Rectal smooth muscle tissue (tissue), 1 donor: ENCODE results near the gene KIF16B.
"Not testable (repeated sequence)": the region's sequence is repeated elsewhere in the genome, so short reads cannot be mapped to it uniquely, and the experiment has no call there.

Source experiments
- H3K27ac ChIP-seq: one replicate; pipeline ENCODE4 v1.7.0; 2013; ENCODE audit warnings: low read depth, low read length, inconsistent platforms
- H3K27me3 ChIP-seq: one replicate; pipeline ENCODE4 v1.7.0; 2013; ENCODE audit warnings: low read length; ENCODE audit not compliant: control insufficient read depth, insufficient read depth
- H3K36me3 ChIP-seq: one replicate; pipeline ENCODE4 v1.7.0; 2013; ENCODE audit warnings: low read length; ENCODE audit not compliant: control insufficient read depth, insufficient read depth
- H3K4me1 ChIP-seq: one replicate; pipeline ENCODE4 v1.7.0; 2013; ENCODE audit warnings: low read length; ENCODE audit not compliant: control insufficient read depth, insufficient read depth
- H3K4me3 ChIP-seq: one replicate; pipeline ENCODE4 v1.7.0; 2013; ENCODE audit warnings: low read length
- H3K9ac ChIP-seq: one replicate; pipeline ENCODE4 v1.7.0; 2013; ENCODE audit warnings: low read length

Gene KIF16B

DNA sequence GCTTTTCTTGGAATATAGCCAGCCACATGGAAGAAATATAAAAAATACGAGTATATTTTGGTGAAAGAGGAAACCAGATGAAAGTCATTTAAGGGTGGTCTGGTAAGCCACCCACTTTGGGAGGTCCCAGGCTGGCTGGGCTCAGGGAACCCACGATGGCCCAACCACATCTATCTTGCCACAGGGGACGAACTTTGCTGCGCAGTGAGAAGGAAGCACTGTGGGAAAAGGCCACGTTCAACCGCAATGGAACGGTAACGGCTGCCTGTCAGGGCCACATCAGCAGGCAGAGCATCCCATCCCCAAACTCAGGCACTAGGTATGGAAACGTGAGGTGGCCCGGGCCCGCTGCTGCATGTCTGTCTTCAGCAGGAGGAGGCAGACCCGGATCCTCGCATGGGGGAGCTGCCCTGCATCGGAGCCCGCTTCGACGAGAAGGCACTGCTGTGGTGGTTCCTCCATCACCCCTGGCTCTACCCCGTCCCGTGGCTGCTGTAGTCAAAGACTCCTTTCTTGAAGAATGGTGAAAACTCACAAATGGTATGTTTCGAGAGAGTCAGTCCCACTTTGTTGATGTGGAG is 300.4 kb downstream of the KIF16B start:
- H3K9ac ChIP-seq = no peak overlapping the region
- H3K4me1 ChIP-seq = no peaks in the 10 kb centered on the region
- H3K27me3 ChIP-seq = no peaks in the 10 kb centered on the region
- no peak overlapping the region for H3K4me3 ChIP-seq
- H3K27ac ChIP-seq = no peak overlapping the region
- peaks cover 3% of the 10 kb centered on the region for H3K36me3 ChIP-seq

DNA sequence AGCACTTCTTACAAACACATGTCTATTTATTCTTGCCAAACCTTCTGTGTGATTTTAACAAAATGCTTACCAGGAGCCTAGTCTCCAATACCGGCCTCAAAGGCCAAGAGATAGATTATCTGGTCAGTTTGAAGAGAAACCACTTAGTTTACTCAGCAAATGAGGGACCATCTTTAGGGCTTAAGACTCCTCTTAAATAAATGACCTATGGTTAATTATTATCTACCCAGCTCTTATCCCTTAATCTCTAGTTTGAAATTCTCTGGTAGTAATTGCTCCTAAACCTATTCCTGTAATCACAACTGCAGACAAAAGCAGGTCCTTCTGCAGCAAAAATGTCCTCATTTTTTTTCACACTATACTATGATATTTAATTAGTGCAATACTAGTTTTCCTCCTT is 301.8 kb downstream of the KIF16B start:
- no peak overlapping the region for H3K4me3 ChIP-seq
- H3K27ac ChIP-seq = no peak overlapping the region

DNA sequence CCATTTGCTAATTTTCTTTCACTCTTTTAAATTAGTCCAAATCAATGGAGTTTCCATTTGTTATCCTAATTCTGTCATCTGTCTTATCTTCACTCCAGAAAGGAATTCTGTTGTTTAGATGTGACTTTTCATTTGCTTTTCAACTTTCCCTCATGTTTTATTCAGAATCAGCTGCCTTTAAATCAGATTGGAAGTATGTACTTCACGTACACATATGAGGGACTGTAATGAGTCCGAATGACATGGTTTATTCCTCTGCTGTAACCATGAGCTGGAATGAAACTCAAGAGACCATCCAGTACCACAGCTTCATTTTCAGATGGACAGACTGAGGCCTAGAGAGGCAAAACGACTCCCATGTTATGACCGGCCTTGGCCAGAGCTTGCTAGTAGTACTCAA is 302.3 kb downstream of the KIF16B start:
- Histone ChIP-seq H3K9ac (no peak overlapping the region), H3K4me3 (no peak overlapping the region), H3K36me3 (peaks cover 3% of the 10 kb centered on the region), H3K27ac (no peak overlapping the region), H3K4me1 (no peaks in the 10 kb centered on the region), H3K27me3 (no peaks in the 10 kb centered on the region)

More for the DNA sequence above, 301.8 kb downstream of the KIF16B start:
- Histone ChIP-seq H3K27me3 (no peaks in the 10 kb centered on the region), H3K4me1 (no peaks in the 10 kb centered on the region), H3K9ac (no peak overlapping the region), H3K36me3 (peaks cover 3% of the 10 kb centered on the region)

DNA sequence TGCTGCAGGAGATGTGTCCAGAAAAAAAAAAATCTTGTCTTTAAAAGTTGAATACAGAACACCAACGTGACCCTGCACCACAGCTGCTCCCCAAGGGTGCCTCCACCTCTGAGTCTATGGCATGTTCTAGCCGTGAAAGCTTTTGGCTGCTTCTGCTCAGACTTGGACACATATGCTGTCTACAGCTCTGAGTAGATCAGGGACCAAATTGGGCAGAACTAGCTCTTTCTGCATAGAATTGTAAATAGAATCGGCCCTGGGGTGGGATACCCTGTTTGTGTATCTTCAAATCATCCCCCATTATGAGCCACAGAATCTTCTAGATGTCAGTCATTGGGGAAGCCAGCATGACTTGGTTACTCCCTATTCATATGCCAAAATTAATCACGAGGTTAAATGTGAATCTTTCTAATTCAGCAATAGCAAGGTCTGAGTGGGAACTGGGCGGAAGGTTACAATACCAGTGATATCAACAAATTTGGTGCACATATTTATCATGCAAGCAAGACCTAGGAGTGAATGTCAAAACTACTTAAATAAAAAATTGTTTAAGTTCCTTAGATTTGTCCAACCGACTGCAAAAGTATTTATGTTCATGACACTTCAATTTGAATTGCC is 302.8 kb downstream of the KIF16B start:
- H3K4me1 ChIP-seq = no peaks in the 10 kb centered on the region
- no peak overlapping the region for H3K9ac ChIP-seq
- H3K27ac ChIP-seq = no peak overlapping the region

DNA sequence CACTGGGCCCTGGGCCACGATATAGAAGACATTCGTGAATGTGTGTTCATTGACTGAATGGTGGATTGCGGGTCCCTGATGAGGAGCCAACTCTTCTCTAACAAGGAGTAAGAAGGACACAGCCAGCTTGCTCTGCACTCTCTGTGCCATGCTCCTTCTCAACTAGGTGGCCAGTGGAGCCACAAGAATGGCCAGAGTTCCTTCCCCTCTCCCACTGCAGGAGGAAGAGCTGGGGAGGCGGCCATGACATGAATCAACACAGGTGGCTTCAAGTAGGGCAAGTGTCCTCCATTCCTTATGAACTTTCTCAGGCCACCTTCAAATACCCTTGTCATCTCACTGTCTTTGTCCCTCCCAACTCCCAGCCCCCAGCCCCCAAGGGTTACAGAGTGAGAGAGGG is 305.7 kb downstream of the KIF16B start:
- Histone ChIP-seq H3K27me3 (no peaks in the 10 kb centered on the region), H3K9ac (no peak overlapping the region), H3K4me1 (no peaks in the 10 kb centered on the region)

More for the DNA sequence above, 302.8 kb downstream of the KIF16B start:
- Histone ChIP-seq H3K27me3 (no peaks in the 10 kb centered on the region), H3K36me3 (peaks cover 3% of the 10 kb centered on the region), H3K4me3 (no peak overlapping the region)

DNA sequence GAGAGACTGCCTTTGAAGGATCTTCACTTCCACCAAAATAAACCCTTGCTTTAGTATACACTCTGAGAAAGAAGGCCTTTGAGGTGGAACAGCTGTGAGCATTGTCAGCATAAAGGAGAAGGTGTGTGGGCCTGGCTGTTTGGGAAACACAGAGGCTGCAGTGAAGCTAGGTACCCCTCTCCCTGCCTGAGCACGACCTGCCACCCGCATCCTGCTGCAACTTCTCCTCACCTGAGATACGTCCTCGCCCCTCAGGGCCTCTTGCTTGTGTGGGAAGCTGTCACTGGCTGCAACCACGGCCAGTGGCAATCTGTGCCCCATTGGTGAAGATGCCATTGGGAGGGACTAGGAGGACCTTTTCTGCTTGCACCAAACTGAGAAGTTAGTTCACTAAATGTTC is 307.9 kb downstream of the KIF16B start:
- no peak overlapping the region for H3K9ac ChIP-seq
- no peak overlapping the region for H3K27ac ChIP-seq
- H3K36me3 ChIP-seq = no peaks in the 10 kb centered on the region
- H3K4me3 ChIP-seq = no peak overlapping the region
- no peaks in the 10 kb centered on the region for H3K27me3 ChIP-seq
- no peaks in the 10 kb centered on the region for H3K4me1 ChIP-seq

More for the DNA sequence above, 305.7 kb downstream of the KIF16B start:
- H3K4me3 ChIP-seq = no peak overlapping the region
- H3K36me3 ChIP-seq = no peaks in the 10 kb centered on the region
- no peak overlapping the region for H3K27ac ChIP-seq

DNA sequence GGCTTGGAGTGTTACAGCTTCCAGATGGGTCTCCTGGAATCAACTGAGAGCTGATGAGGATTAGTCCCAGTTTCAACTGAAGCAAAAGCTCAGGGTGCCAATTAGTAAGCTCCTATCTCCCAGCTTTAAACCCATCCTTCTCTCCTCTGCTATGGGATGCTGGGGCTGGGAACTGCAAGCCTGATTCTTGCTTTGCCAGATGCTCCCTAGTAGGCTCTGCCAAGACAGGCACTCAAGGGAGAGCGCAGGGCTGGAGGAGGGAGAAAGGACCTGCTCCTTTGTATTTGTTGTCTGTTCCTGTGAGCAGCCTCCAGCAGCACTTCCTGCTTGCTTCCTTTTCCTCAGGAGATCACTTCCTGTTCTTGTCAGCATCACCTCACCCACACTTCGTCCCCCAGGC is 309.7 kb downstream of the KIF16B start:
- Histone ChIP-seq H3K27me3 (no peaks in the 10 kb centered on the region), H3K9ac (no peak overlapping the region)

DNA sequence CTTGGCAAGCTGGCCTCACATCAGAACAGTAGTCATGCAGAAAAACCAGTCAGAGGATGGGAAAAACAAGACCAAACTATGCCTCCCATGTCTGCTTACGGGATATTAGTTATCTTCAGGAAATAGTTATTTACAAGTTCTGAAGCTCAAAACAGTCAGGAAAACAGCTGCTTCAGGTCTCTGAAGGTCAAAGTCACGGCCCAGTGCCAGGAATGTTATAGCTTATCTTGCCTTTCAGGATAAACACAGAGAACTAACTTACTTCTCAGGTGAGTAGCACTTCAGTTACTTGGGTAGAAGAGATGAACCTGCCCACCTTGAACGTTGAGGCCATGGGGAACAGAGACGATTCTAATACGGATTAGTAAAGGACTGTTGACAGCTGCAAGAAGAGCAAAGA is 310.7 kb downstream of the KIF16B start:
- no peak overlapping the region for H3K4me3 ChIP-seq
- H3K4me1 ChIP-seq = no peaks in the 10 kb centered on the region
- no peaks in the 10 kb centered on the region for H3K27me3 ChIP-seq
- H3K27ac ChIP-seq = no peak overlapping the region
- no peaks in the 10 kb centered on the region for H3K36me3 ChIP-seq
- no peak overlapping the region for H3K9ac ChIP-seq

More for the DNA sequence above, 309.7 kb downstream of the KIF16B start:
- no peak overlapping the region for H3K27ac ChIP-seq
- H3K36me3 ChIP-seq = no peaks in the 10 kb centered on the region
- no peak overlapping the region for H3K4me3 ChIP-seq
- H3K4me1 ChIP-seq = no peaks in the 10 kb centered on the region

DNA sequence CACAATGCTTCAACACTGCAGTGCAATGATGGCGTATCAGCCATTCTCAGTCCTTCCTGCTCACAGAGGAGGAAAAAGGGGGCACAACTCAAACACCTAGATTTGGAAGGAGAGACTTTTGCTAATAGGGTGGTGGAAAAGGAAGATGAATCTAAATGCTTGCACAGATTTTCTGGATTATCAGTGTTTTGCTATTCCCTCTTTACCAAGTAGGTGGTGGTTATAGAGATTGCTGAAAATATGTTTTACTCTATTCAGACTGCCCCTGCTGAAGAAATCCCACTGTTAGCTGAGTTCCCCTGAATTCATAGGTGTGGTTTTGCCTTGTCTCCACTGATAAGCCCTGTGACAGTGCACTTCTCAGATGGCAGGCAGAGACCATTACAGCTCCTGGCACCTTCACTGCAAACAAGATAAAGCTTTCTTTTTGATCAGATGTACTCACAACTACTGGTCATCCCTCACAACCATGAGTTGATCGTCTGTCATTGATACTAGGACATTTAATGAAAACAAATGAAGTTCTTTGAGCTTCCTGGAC is 311.4 kb downstream of the KIF16B start:
- no peak overlapping the region for H3K4me3 ChIP-seq
- no peak overlapping the region for H3K9ac ChIP-seq
- no peaks in the 10 kb centered on the region for H3K27me3 ChIP-seq
- no peaks in the 10 kb centered on the region for H3K4me1 ChIP-seq
- H3K27ac ChIP-seq = no peak overlapping the region
- H3K36me3 ChIP-seq = no peaks in the 10 kb centered on the region

DNA sequence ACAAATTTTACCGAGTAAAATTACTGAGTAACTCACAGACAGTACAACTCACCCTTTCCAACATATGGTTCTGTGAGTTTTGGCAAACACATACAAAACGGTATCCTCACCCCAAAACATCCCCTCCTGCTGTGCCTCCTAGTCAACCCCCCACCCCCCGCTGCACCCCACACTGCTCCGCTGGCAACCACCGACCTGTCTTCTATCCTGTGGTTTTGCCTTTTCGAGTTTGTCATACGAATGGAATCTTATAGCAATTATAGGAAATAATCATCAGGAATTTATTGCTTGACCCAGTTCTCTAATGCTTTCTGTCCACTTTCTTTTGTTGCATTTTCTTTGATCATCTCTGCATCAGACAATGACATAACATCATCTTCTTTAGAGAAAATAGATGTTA is 312.3 kb downstream of the KIF16B start:
- no peak overlapping the region for H3K9ac ChIP-seq
- no peak overlapping the region for H3K4me3 ChIP-seq
- H3K36me3 ChIP-seq = no peaks in the 10 kb centered on the region
- no peaks in the 10 kb centered on the region for H3K27me3 ChIP-seq
- H3K4me1 ChIP-seq = no peaks in the 10 kb centered on the region
- no peak overlapping the region for H3K27ac ChIP-seq

DNA sequence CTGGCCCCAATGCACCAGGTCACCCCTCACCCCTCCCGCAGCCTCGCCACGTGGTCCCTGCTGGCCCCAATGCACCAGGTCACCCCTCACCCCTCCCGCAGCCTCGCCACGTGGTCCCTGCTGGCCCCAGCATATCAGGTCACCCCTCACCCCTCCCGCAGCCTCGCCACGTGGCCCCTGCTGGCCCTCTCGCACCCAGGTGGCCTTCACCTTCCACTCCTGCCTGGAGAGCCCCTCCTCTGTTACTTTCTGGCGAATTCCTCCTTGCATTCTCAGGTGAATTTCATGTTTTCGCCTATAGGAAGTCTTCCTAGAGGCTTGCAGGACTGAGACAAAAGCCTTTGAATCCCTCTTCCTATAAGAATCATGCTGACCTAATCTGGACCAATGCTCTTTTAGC is 313.1 kb downstream of the KIF16B start:
- H3K27ac ChIP-seq, H3K36me3 ChIP-seq, H3K27me3 ChIP-seq, H3K4me3 ChIP-seq, H3K9ac ChIP-seq, H3K4me1 ChIP-seq: not testable (repeated sequence)

DNA sequence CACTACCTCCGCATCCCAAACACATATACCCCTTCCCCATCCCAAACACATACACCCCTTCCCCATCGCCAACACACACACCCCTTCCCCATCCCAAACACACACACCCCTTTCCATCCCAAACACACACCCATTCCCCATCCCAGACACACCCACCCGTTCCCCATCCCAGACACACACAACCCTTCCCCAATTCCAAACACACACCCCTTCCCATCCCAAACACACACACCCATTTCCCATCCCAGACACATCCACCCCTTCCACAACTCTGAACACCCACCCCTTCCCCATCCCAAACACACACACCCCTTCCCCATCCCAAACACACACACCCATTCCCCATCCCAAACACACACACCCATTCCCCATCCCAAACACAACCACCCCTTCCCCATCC is 314.5 kb downstream of the KIF16B start:
- H3K9ac ChIP-seq = no peak overlapping the region
- no peaks in the 10 kb centered on the region for H3K27me3 ChIP-seq
- no peaks in the 10 kb centered on the region for H3K4me1 ChIP-seq
- no peak overlapping the region for H3K4me3 ChIP-seq
- H3K36me3 ChIP-seq = no peaks in the 10 kb centered on the region
- H3K27ac ChIP-seq = no peak overlapping the region

DNA sequence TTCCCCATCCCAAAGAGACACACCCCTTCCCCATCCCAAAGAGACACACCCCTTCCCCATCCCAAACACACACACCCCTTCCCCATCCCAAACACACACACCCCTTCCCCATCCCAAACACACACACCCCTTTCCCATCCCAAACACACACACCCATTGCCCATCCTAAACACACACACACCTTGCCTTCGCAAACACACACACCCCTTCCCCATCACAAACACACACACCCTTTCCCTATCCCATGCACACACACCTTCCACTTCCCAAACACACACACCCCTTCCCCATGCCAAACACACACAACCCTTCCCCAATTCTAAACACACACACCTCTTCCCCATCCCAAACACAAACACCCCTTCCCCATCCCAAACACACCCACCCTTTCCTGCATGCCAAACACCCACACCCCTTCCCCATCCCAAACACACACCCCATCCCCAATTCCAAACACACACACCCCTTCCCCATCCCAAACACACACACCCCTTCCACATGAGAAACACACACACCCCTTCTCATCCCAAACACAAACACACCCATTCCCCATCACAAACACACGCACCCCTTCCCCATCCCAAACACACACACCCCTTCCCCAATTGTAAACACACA is 315.3 kb downstream of the KIF16B start:
- H3K4me1 ChIP-seq = no peaks in the 10 kb centered on the region
- H3K4me3 ChIP-seq = no peak overlapping the region
- H3K27me3 ChIP-seq = no peaks in the 10 kb centered on the region
- H3K27ac ChIP-seq = no peak overlapping the region
- H3K9ac ChIP-seq = no peak overlapping the region
- no peaks in the 10 kb centered on the region for H3K36me3 ChIP-seq
